NCI-H146 (cell line): Measurements from ENCODE around the gene MAGEB1.
A peak's percentile ranks its signal among the peaks of the same experiment; 100 is the strongest.

Source experiments
- DNase-seq: peaks from one replicate; lab custom pipeline; 2025; lab: John Stamatoyannopoulos, UW

Gene MAGEB1

GRCh38 chrX:30246769-30247489, at the start of gene MAGEB1:
TSS of gene MAGEB1 (plus strand) at chrX:30247146. CDS start at chrX:30250494, 3,348 bp downstream.
- peak; percentile 84 for DNase-seq

- DNase-seq: no peak
Measured at GRCh38 chrX:30212172-30212571, 34.8 kb upstream of the MAGEB1 start.

GRCh38 chrX:30215357-30215843, 31.5 kb upstream of the MAGEB1 start, which contains the start of gene MAGEB2:
TSS of gene MAGEB2 (plus strand) at chrX:30215563. CDS start at chrX:30218581, 3,018 bp downstream.
- peak; percentile 46 for DNase-seq

DNA sequence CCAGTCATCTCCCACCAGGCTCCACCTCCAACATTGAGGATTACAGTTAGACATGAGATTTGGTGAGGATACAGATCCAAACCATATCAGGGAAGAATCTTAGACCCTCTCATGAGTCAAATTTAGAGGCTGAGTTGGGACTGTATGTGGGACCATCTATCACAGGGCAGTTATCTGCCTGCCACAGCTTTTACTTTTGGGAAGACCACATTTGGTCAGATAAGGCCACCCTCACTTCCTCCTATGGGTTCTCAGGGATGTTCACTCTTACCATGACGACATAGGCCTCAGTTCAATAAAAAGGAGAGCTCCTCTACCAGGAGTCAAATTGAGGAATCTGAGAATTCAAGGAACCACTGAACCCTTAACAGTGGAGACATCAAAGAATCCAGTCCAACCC, 29.5 kb upstream of the MAGEB1 start:
- DNase-seq: no peak

GRCh38 chrX:30219372-30219771, 27.6 kb upstream of the MAGEB1 start:
- DNase-seq: no peak

- no peak for DNase-seq
Measured at GRCh38 chrX:30220661-30221060, 26.3 kb upstream of the MAGEB1 start.

- DNase-seq: no peak
Measured at GRCh38 chrX:30224536-30224935, 22.4 kb upstream of the MAGEB1 start.

- no peak for DNase-seq
Measured at GRCh38 chrX:30228526-30228925, 18.4 kb upstream of the MAGEB1 start.

- no peak for DNase-seq
Measured at GRCh38 chrX:30230395-30230794, 16.6 kb upstream of the MAGEB1 start, which contains the start of gene MAGEB3. TSS of gene MAGEB3 (plus strand) at chrX:30230657. CDS start at chrX:30235925, 5,268 bp downstream.

DNA sequence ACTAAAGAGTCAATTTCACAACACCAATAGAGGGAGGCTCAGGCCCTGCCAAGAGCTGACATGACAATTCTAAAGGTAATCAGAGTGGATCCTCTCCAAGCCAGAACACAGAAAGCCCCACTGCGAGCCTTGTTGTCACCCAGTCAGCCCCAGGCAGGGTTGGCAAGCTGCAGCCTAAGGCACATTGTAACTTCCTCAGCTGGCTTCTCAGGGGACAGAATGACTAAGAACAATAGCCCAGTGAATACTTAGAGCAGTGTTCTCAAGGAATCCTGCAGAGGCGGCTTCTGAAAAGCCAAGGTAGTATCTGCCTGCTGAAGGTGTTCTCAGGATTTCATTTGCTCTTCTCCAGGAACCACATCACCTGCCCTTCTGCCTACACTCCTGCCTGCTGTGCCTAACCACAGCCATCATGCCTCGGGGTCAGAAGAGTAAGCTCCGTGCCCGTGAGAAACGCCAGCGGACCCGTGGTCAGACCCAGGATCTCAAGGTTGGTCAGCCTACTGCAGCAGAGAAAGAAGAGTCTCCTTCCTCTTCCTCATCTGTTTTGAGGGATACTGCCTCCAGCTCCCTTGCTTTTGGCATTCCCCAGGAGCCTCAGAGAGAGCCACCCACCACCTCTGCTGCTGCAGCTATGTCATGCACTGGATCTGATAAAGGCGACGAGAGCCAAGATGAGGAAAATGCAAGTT, 5.1 kb upstream of the MAGEB1 start, which contains the start of gene MAGEB4:
TSS of gene MAGEB4 (plus strand) at position 277 of the 692 bp plus-strand sequence. CDS start at position 413, 136 bp downstream.
- DNase-seq: no peak

DNA sequence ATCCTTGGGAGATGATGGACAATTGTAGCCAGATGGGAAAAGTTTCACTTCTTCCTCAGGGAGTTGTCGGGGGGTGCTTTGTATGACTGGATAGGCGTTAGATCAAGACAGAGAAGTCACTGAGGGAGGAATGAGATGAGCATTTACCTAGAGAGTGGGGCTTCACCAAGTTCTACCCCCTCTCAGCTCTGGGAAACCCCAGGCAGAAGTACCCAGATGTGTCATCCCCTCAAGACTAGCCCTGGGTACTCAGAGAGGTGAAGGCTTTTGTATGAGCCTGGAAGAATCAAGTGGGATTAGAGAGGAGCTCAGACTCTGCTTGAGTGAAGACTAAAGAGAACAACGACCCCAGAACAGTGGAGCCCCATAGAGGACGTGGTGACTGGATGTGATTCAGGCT, 1.9 kb downstream of the MAGEB1 start:
- DNase-seq: no peak

- no peak for DNase-seq
Measured at GRCh38 chrX:30253257-30253656, 6.3 kb downstream of the MAGEB1 start.

- DNase-seq: no peak
Measured at GRCh38 chrX:30259927-30260326, 13.0 kb downstream of the MAGEB1 start.

- DNase-seq: no peak
Measured at GRCh38 chrX:30261012-30261411, 14.1 kb downstream of the MAGEB1 start.

GRCh38 chrX:30262763-30263162, 15.8 kb downstream of the MAGEB1 start:
- no peak for DNase-seq

DNA sequence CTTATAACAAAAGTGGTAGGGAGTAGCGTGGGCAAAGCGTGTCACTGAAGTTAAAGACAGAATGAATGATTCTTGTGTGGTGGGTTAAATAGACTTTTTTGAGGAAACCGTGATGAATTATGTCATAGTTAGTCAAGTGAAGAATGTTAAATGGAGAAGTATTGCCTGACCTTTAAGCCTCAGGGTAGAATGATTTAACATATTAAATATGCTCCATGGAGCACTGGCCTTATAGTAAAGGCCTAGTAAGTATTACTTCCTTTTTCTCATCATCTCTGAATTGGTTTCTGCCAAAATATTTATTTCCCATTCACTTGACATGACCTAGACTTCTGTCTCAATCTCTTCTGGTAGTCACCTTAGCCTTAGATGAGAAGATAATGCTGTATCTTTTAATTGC, 23.7 kb downstream of the MAGEB1 start:
- DNase-seq: no peak

DNA sequence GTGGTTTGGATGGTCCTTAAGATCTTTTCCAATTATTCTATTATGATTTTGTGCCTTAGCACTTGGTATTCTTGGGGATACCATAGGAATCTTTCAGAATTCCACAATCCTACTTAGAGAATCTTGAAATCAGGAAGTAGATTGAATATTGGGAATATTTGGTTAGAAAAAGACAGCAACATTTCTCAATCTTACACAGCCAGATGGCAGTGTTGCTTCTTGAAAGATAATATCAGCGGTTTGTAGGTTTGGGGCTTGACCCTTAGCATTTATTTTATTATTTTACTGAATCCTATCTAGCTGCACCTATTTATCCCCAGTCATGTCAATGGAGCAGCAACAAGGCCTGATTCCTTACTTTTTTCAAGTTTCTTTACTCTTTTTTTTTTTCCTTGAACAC, 28.6 kb downstream of the MAGEB1 start:
- DNase-seq: peak; percentile 31

- no peak for DNase-seq
Measured at GRCh38 chrX:30278365-30278764, 31.4 kb downstream of the MAGEB1 start.

DNA sequence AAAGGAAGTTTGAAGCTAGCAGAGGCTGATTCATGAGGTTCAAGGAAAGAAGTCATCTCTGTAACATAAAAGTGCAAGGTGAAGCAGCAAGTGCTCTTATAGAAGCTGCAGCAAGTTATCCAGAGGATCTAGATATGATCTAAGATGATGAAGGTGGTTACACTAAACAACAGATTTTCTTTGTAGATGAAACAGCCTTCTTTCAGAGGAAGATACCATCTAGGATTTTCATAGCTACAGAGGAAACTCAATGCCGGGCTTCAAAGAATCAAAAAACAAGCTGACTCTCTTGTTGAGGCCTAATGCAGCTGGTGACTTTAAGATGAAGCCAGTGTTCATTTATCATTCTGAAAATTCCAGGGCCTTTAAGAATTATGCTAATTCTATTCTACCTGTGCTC, 33.5 kb downstream of the MAGEB1 start:
- no peak for DNase-seq

GRCh38 chrX:30282527-30282926, 35.6 kb downstream of the MAGEB1 start:
- no peak for DNase-seq

DNA sequence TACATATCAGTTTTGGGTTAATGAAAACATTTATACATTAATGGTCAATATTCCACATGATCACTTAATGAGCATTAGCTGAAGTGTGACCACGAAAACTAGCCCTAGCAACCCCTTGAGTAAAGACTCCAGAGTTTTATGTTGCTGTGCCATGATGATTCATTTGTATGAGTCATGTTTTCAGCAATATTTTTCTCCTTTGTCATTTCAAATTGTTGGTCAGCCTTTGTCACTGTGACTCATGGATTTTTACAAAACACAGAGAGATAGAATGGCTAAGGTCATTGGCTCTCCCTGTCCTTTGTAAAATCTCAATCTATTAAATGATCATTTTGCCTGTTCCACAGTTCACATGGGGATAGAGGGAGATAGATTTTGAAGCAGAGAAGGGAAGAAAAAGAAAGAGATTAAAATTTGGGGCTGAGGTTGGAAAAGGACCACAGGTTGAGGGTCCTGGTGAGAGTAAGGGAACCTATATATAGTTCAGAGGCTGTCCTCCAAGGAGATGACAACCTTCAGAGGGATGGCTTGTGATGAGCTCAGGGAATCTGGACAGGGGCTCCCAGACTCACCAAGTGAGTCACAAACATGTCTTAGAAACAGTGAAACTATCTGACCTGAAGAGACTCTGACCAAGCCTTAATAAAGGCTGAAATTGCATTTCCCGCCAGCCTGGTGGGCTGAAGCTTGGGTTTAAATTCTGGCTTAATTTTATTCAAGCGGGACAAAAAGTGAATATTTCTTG, 36.7 kb downstream of the MAGEB1 start:
- no peak for DNase-seq
